Measurements from ENCODE around the gene AGBL2.
"Not testable (repeated sequence)": the region's sequence is repeated elsewhere in the genome, so short reads cannot be mapped to it uniquely, and the experiment has no call there.

The AGBL2 gene

DNA sequence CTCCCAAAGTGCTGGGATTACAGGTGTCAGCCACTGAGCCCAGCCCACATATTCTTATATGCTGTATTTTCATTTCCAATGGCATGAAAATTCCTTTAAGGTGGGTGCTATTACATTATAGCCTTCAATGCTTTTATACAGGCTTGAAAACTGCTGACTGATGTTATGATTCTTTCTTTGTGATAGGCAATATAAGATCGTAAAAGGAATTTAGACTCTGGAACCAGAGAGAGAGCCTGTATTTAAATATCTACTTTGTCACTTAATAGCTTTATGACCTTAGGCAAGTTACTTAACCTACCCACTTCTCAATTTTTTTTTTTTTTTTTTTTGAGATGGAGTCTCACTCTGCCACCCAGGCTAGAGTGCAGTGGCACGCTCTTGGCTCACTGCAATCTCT is 26.2 kb downstream of the AGBL2 start:
- DNase-seq: no peak

DNA sequence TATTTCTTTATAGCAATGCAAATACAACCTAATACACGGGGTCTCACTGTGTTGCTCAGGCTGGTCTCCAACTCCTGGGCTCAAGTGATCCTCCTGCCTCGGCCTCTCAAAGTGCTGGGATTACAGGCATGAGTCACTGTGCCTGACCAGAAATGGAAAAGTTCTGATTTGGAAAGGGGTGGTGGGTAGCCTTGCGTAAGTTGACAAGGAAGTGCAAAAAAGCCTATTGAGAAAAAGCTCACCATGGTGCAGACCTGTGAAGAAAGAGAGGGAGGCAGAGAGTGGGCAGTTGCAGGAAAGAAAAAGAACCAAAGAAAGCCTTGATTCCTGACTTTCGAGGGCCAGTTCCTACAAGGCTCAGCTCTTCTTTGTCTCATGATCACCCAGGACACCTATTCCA is 27.1 kb downstream of the AGBL2 start:
- DNase-seq: no peak

GRCh38 chr11:47686704-47687103 is 28.5 kb downstream of the AGBL2 start:
- not testable (repeated sequence) for DNase-seq

- no peak for DNase-seq
Measured at GRCh38 chr11:47686151-47686550, 29.0 kb downstream of the AGBL2 start.

DNA sequence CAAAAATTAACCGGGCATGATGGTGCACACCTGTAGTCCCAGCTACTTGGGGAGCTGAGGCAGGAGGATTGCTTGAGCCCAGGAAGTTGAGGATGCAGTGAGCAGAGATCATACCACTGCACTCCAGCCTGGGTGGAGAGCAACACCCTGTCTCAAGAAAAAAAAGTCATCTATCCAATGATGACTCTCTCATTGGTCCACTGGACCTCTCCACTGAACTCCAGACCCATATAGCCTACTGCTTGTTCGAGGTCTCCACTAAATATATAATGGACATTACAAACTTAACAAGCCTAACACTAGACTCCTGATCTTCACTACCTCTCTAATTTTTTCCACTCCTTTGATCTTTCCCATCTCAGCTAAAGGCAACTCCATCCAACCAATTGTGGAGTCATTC is 39.3 kb downstream of the AGBL2 start:
- DNase-seq: no peak

GRCh38 chr11:47672283-47672730 is 42.9 kb downstream of the AGBL2 start:
- DNase-seq: no peak

DNA sequence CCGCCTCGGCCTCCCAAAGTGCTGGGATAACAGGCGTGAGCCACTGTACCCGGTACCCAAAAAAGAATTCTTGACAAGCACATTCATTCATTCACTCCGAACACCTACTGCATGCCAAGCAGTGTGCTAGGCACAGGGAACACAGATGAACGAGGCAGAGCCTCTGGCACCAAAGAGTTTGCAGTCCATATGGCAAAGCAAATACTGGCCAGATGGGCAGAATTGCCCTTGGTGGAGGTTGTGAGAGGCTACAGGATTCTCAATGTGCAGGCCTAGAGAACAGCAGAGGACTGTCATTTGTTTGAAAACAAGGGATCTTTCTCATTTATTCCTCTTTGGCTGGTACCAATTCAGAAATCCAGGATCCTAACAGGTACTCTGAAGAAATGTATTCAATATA is 45.3 kb downstream of the AGBL2 start:
- DNase-seq: no peak

DNA sequence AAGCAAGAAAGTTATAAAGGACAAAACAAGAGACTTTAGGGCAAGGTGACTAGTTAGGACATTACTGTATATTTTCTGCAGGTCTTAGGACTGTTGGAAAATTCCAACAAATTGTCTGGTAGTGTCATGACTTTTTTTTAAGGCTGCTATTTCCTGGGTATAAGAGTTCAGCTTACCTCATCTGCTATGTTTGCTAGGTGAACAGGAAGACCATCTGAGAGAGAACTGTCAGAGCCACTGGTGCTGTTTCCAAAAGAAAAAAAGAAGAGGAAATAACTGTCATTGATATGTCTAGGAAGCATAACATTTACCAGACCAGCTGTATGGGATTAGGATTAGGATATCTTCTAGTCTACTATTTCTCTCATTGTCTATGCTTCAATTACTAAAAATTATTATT is 46.5 kb downstream of the AGBL2 start:
- no peak for DNase-seq

DNA sequence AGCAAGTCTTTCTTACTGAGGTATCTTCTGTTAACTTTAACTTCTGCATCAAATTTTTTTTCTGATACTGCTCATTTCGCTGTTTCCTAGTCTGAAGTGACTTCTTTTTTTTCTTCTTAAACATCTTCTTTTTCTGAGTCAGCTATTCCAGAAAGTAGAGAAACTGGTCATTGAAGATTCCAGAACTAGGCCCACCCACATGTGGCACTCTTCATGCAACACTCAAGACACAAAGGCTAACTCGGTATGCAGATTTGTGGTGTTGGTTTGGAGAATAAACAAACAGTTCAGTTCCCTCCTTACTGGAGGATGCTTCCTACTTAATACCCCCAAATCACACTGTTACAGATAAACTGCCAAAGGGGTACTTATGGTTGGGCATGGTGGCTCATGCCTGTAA is 47.6 kb downstream of the AGBL2 start:
- no peak for DNase-seq

DNA sequence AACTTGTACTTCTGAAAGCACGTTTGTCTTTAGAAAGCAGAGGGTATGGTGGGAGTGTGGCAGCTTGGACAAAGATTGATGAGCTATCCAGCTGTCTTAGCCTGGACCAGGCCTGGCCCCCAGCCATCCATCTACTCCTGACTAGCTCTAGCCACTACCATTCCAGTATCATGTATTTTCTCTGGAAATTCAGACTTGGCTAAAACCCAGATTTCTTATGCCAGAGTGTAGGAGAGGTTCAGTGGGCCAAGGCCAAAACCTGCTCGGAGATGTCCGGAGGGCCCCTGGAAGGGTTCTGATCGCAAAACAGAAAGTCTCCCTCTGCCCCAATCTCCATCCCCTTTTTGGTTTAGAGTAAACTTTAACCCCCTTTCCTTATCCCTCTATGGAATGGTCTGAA is 48.0 kb downstream of the AGBL2 start:
- DNase-seq: no peak

DNA sequence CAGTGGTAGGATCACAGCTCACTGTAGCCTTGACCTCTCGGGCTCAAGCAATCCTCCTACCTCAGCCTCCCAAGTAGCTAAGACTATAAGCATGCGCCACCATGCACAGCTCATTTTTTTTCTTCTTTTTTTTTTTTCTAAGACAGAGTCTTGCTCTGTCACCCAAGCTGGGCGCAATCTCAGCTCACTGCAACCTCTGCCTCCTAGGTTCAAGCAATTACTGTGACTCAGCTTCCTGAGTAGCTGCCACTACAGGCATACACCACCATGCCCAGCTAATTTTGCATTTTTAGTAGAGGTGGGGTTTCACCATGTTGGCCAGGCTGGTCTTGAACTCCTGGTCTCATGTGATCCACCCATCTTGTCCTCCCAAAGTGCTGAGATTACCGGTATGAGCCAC is 50.2 kb downstream of the AGBL2 start:
- DNase-seq: peak; percentile 63

DNA sequence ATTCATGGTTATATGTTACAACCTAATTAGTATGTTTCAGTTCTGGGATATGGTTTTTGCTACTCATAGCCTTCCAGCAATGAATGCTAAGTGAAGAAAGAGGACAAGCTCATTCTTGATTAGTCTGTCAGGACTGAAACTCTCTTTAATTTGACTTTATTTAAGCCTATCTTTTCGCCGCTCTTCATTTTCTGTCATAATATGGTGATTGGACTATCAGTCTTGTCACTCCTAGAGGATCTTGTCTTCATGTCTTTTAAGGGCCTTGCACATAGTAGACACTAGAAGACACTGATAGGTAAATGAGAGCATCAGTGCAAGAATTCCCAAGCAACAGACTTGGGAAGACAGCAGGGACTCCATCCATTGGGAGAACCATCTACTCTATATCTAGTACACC is 53.9 kb downstream of the AGBL2 start:
- no peak for DNase-seq

DNA sequence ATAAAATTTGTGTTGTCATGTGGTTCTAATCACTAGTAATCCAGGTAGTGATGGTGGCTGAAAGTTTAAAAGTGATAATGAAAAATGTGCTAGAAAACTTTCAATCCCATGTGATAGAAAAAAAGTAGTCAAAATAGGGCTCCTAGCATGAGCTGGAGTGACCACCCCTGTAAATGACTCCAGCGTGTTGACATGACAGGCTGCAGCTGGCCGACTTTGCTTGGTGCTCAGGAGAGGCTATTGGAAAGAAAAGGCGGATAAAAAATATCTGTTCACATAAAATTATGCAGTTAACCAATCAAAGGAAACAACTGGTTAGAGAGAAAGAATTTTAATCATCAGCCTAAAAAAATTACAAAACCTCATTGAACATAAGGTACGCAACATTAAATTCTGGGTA is 55.9 kb downstream of the AGBL2 start:
- DNase-seq: no peak

- DNase-seq: no peak
Measured at GRCh38 chr11:47656260-47656885, 58.8 kb downstream of the AGBL2 start.

- DNase-seq: no peak
Measured at GRCh38 chr11:47651818-47652469, 63.2 kb downstream of the AGBL2 start.

GRCh38 chr11:47649276-47649675 is 65.9 kb downstream of the AGBL2 start:
- no peak for DNase-seq

- DNase-seq: no peak
Measured at GRCh38 chr11:47646019-47646418, 69.2 kb downstream of the AGBL2 start.

GRCh38 chr11:47645500-47645899 is 69.7 kb downstream of the AGBL2 start:
- DNase-seq: no peak

DNA sequence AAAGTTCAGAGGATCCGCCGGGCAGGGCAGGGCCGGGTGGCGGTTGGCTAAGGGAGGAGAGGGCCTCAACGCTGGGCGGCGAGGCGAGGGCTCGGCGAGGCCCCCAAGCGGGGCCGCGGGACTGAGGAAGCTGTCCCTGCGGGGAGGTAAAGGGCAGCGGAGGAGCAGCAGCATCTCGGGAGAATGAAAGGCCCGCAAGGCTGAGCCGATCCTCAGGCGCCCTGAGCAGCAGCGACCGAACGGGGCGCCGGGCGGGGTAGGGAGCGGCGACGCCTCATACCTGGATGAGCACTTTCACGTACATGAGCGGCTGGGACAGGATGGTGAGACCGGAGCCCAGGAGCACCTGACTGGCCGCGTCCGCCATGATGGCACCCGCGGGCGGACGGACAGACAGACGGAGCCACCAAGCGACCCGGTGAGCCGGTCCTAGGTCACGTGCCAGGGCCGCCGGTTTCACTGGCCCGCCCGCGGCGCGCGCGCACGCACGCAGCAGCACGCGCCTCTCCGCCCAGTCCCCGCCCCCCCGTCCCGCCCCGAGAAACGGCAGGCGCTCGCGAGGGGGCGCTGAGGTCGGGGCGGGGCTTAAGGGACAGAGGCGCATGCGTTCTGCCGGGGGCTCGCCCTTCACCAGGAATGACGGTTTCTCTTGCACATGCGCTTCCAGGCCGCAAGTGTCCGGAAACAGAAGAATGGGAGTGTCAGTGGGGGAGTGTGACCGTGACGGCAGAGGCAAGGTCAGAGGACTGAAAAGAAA is 72.9 kb downstream of the AGBL2 start, which contains the start of gene MTCH2:
TSS of gene MTCH2 (minus strand) at position 461 of the 757 bp plus-strand sequence. CDS start at position 367, 94 bp downstream.
- DNase-seq: peak; percentile 98

GRCh38 chr11:47641600-47642098 is 73.5 kb downstream of the AGBL2 start:
- no peak for DNase-seq

- not testable (repeated sequence) for DNase-seq
Measured at GRCh38 chr11:47640506-47640905, 74.7 kb downstream of the AGBL2 start.

DNA sequence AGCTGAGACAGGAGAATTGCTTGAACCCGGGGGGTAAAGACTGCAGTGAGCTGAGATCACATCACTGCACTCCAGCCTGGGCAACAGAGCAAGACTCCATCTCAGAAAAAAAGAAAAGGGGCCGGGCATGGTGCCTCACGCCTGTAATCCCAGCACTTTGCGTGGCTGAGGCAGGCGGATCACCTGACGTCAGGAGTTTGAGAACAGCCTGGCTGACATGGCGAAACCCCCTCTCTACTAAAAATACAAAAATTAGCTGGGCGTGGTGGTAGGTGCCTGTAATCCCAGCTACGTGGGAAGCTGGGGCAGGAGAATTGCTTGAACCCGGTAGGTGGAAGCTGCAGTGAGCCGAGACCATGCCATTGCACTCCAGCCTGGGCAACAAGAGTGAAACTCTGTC is 78.8 kb downstream of the AGBL2 start:
- not testable (repeated sequence) for DNase-seq

DNA sequence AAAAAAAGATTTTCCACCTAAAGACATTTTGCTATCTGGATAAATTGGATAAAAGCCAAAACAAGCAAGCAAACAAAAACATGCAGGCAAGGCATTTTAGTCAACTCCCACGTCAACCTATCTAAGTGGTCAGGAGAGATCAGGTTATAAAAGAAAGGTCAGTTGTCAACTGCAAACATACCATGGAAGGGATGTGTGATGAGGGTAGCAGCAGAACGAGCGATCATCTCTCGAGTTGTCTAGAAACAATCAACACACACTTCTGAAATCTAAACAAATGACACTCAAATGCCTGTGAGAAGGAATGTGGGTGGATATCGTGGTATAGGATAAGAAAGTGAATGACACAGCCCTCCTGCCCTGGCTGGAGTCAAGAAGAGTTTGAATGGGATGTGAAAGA is 83.7 kb downstream of the AGBL2 start:
- DNase-seq: no peak

GRCh38 chr11:47628026-47628425 is 87.1 kb downstream of the AGBL2 start:
- no peak for DNase-seq

Data from activated CD4-positive, alpha-beta T cell treated with anti-CD3 and anti-CD28 coated beads, Interleukin-2, amount 50 U/mL, for 16 hours (primary cell).